K562 (cell line): ENCODE measurements around the gene ARID4B. TPM values are rescaled to one million over a fixed set of nuclear protein-coding genes. Genes with fewer than 3 reads are reported as not detected.

Source experiments
- BHLHE40 ChIP-seq: IDR thresholded peaks from 2 replicates; pipeline ENCODE4 v1.6.1; 2011; ENCODE audit warnings: low read length, improper control_type of control experiment
- BRF1 ChIP-seq: IDR thresholded peaks from 3 replicates; pipeline ENCODE4 v1.6.1; 2011; ENCODE audit warnings: borderline replicate concordance, mild to moderate bottlenecking; ENCODE audit not compliant: insufficient read length; ENCODE audit errors: extremely low read depth
- CBX8 ChIP-seq: fragments of 200-600 bp; sonication (generic); IDR thresholded peaks from 2 replicates; pipeline ENCODE4 v1.6.1; 2012; ENCODE audit warnings: borderline replicate concordance, mixed run types, low read depth, mild to moderate bottlenecking, moderate library complexity, mixed read lengths, low read length, control low read depth, inconsistent platforms; ENCODE audit not compliant: poor library complexity, severe bottlenecking; ENCODE audit errors: extremely low read depth
- HDAC8 ChIP-seq: fragments of 450-650 bp; IDR thresholded peaks from 2 replicates; pipeline ENCODE4 v1.6.1; 2016; ENCODE audit warnings: mild to moderate bottlenecking, missing genetic modification characterization, moderate library complexity, missing compliant biosample characterization
- KAT2B ChIP-seq: IDR thresholded peaks from one replicate; pipeline ENCODE4 v1.6.1; 2012; ENCODE audit warnings: low read depth, mild to moderate bottlenecking, control low read depth, inconsistent platforms, low read length, moderate library complexity
- KDM1A ChIP-seq, 2 experiments: fragments of 450-650 bp; IDR thresholded peaks; 2 replicates each; pipeline ENCODE4 v1.6.1; 2016; ENCODE audit warnings: mild to moderate bottlenecking in 2 of 2
- PHTF2 ChIP-seq: fragments of 250-450 bp; sonication (Bioruptor Pico); IDR thresholded peaks from 2 replicates; pipeline ENCODE4 v1.5.0; 2021; ENCODE audit warnings: mild to moderate bottlenecking
- RHOXF2B ChIP-seq: fragments of 250-450 bp; sonication (Bioruptor Pico); conservative IDR thresholded peaks from 2 replicates; pipeline ENCODE4 v1.5.1; 2021
- TSC22D4 ChIP-seq: fragments of 450-650 bp; IDR thresholded peaks from 2 replicates; pipeline ENCODE4 v1.6.1; 2016; ENCODE audit warnings: missing genetic modification characterization, missing biosample characterization, control low read depth
- ZBTB1 ChIP-seq: sonication (generic); formaldehyde crosslinking; IDR thresholded peaks from 2 replicates; pipeline ENCODE4 v1.8.1; 2023; ENCODE audit warnings: missing genetic modification reagents, low read depth, mild to moderate bottlenecking, borderline replicate concordance
- ZKSCAN1 ChIP-seq: fragments of 150-350 bp; IDR thresholded peaks from 2 replicates; pipeline ENCODE4 v1.6.1; 2016; ENCODE audit warnings: low read depth, low read length
- ZNF146 ChIP-seq: IDR thresholded peaks from one replicate; pipeline ENCODE4 v1.6.1; 2018; ENCODE audit warnings: missing compliant biosample characterization; ENCODE audit not compliant: unreplicated experiment
- ZNF695 ChIP-seq: fragments of 450-650 bp; formaldehyde crosslinking; IDR thresholded peaks from 2 replicates; pipeline ENCODE4 v1.4.0; 2020; ENCODE audit warnings: mild to moderate bottlenecking, moderate library complexity
- ZNF785 ChIP-seq: fragments of 250-450 bp; sonication (Bioruptor Pico); IDR thresholded peaks from 2 replicates; pipeline ENCODE4 v1.4.0; 2020; ENCODE audit warnings: mild to moderate bottlenecking
- polyA plus RNA-seq, 8 experiments: library from polyadenylated mRNA; depleted of rRNA in 4 of 8; stranded (reverse) in 5 of 8; unstranded in 3 of 8; fragments of >200 nt; fragmentation: Nextera tagmentation in 2 of 8; fragmentation: Illumina TruSeq in 1 of 8; extraction: Ambion mirVana in 2 of 8; extraction: Trizol in 1 of 8; gene quantifications; 2 replicates each; pipeline versions ENCODE4 v1.2.1 to v1.2.3, GENCODE V29; 2011 to 2014; ENCODE audit warnings: inconsistent platforms in 1 of 8, missing spikeins in 1 of 8
- total RNA-seq, 7 experiments: library from RNA; depleted of rRNA in 6 of 7; stranded (reverse); fragments of >200 nt in 6 of 7; fragmentation: Illumina TruSeq in 2 of 7; extraction: Trizol in 2 of 7; gene quantifications; 2 replicates each; pipeline versions ENCODE4 v1.2.1 to v1.2.3, GENCODE V29; 2011 to 2021; ENCODE audit warnings: low replicate concordance in 1 of 7
- TF ChIP-seq, protein P1 (sequence below), 3 experiments: fragments of 200-800 bp in 1 of 3; sonication (Bioruptor generic) in 1 of 3; sonication (generic) in 1 of 3; formaldehyde crosslinking in 1 of 3; IDR thresholded peaks; 2 replicates each; pipeline versions ENCODE4 v1.6.1 to v1.8.0; 2016 to 2022; ENCODE audit warnings: mild to moderate bottlenecking in 2 of 3, missing compliant biosample characterization in 2 of 3, missing genetic modification characterization in 2 of 3, missing genetic modification reagents in 1 of 3
- TF ChIP-seq, protein P2 (sequence below): fragments of 200-800 bp; sonication (Bioruptor generic); IDR thresholded peaks from 2 replicates; pipeline ENCODE4 v1.6.1; 2016; ENCODE audit warnings: missing genetic modification characterization, missing compliant biosample characterization
- TF ChIP-seq, protein P3 (sequence below): fragments of 250-450 bp; sonication (Bioruptor Pico); IDR thresholded peaks from 2 replicates; pipeline ENCODE4 v1.9.0; 2021; ENCODE audit warnings: mild to moderate bottlenecking
- TF ChIP-seq, protein P4 (sequence below): sonication (generic); formaldehyde crosslinking; IDR thresholded peaks from 2 replicates; pipeline ENCODE4 v1.8.0; 2022; ENCODE audit warnings: missing genetic modification reagents, mild to moderate bottlenecking, borderline replicate concordance

ARID4B gene
- total and polyA plus RNA-seq, 9 of the 15 experiments (the other 6 are each of a cell fraction or from before 2014, with no cell fraction given): 8.4 to 38.9 (median 18.5) TPM

DNA sequence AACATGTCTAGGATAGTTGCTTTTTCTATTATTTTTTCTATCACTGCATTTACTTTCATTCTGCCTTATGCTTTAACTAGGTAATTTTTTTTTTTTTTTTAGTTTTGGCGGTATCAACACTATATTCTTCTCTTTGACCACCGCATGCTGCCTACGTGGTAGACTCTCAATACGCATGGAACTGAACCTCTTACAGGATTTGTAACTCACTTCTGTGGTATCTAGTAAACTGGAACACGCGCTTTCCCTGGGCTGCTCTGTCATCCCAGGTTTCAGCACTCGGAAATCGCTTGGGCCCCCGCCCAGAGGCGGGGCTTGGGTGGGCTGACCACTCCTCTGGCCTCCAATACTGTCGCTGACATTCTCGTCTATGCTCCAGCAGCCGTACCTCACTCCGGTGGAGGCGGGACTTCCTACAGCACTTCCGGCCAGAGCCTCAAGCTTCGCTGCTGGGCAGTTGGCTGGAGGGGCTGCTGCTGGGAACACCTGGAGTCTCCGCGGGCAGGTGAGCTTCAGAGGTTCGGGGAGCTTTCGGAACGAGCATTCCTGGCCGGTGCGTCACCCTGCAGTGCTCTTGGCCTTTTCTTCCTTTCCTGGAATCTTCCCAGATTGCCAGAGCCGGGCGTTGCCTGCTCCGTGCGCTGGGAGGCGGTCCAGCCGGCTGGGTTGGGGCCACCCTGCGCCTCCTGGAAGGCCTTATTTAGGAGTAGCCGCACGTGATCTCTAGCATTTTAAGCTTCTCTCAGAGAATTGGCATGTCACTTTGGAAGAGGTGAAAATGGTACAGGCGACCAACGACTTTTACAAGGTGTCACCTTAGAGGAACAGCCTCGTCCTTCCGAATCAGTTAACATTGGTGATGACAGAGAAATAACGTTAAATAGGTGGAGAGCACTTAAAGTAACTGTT lies 39.3 kb upstream of the ARID4B start, which contains the start of gene TBCE (continued):
- TF ChIP-seq CBX8 (no peak), ZNF785 (CRISPR knock-in tag) (no peak), ZBTB1 (CRISPR knock-in tag) (peak; percentile 81; the same call in 1 of the 2 replicates), ZNF695 (no peak), ZKSCAN1 (0 out of 2 replicates have a peak, but pooled peaks have one; percentile 14), BRF1 (no peak), RHOXF2B (CRISPR knock-in tag) (no peak), KAT2B (no peak), BHLHE40 (peak; percentile 96), ZNF146 (CRISPR knock-in tag) (no peak), PHTF2 (no peak), HDAC8 (tag) (0 out of 2 replicates have a peak, but pooled peaks have one; percentile 34), TSC22D4 (tag) (no peak), KDM1A (IDR thresholded peaks at IDR 0.05) (no peak)
- TF ChIP-seq, protein P1, sequence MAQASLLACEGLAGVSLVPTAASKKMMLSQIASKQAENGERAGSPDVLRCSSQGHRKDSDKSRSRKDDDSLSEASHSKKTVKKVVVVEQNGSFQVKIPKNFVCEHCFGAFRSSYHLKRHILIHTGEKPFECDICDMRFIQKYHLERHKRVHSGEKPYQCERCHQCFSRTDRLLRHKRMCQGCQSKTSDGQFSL (CRISPR knock-in tag; IDR thresholded peaks at IDR 0.05): 0 out of 2 replicates have a peak, but pooled peaks have one; percentile 32
- TF ChIP-seq, protein P1 (tag; IDR thresholded peaks at IDR 0.05): no peak
- TF ChIP-seq, protein P2, sequence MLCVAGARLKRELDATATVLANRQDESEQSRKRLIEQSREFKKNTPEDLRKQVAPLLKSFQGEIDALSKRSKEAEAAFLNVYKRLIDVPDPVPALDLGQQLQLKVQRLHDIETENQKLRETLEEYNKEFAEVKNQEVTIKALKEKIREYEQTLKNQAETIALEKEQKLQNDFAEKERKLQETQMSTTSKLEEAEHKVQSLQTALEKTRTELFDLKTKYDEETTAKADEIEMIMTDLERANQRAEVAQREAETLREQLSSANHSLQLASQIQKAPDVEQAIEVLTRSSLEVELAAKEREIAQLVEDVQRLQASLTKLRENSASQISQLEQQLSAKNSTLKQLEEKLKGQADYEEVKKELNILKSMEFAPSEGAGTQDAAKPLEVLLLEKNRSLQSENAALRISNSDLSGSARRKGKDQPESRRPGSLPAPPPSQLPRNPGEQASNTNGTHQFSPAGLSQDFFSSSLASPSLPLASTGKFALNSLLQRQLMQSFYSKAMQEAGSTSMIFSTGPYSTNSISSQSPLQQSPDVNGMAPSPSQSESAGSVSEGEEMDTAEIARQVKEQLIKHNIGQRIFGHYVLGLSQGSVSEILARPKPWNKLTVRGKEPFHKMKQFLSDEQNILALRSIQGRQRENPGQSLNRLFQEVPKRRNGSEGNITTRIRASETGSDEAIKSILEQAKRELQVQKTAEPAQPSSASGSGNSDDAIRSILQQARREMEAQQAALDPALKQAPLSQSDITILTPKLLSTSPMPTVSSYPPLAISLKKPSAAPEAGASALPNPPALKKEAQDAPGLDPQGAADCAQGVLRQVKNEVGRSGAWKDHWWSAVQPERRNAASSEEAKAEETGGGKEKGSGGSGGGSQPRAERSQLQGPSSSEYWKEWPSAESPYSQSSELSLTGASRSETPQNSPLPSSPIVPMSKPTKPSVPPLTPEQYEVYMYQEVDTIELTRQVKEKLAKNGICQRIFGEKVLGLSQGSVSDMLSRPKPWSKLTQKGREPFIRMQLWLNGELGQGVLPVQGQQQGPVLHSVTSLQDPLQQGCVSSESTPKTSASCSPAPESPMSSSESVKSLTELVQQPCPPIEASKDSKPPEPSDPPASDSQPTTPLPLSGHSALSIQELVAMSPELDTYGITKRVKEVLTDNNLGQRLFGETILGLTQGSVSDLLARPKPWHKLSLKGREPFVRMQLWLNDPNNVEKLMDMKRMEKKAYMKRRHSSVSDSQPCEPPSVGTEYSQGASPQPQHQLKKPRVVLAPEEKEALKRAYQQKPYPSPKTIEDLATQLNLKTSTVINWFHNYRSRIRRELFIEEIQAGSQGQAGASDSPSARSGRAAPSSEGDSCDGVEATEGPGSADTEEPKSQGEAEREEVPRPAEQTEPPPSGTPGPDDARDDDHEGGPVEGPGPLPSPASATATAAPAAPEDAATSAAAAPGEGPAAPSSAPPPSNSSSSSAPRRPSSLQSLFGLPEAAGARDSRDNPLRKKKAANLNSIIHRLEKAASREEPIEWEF: no peak
- TF ChIP-seq, protein P3, sequence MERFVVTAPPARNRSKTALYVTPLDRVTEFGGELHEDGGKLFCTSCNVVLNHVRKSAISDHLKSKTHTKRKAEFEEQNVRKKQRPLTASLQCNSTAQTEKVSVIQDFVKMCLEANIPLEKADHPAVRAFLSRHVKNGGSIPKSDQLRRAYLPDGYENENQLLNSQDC (CRISPR knock-in tag): no peak
- TF ChIP-seq, protein P4, sequence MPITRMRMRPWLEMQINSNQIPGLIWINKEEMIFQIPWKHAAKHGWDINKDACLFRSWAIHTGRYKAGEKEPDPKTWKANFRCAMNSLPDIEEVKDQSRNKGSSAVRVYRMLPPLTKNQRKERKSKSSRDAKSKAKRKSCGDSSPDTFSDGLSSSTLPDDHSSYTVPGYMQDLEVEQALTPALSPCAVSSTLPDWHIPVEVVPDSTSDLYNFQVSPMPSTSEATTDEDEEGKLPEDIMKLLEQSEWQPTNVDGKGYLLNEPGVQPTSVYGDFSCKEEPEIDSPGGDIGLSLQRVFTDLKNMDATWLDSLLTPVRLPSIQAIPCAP (CRISPR knock-in tag): 0 out of 2 replicates have a peak, but pooled peaks have one; percentile 19
